Esophagus mucosa (tissue), 1 donor: ENCODE measurements around the gene CCSER1. TPM values are rescaled to one million over a fixed set of nuclear protein-coding genes. Genes with fewer than 3 reads are reported as not detected.
"Not testable (repeated sequence)": the region's sequence is repeated elsewhere in the genome, so short reads cannot be mapped to it uniquely, and the experiment has no call there.

ENCODE experiments used
- ATAC-seq: fragments of 200-7000 bp; cut with Tn5 transposase; one replicate; pipeline ENCODE4 v1.9.1; 2020
- total RNA-seq: library from RNA; stranded (reverse); gene quantifications from one replicate; pipeline ENCODE4 v1.2.4, GENCODE V29; 2023
- donor health status: DM: yes; HTN: yes; CAD: no.

CCSER1 gene
- total RNA-seq, 1 donor from 2014 or later: 1.2 TPM

- peak; percentile 29 for ATAC-seq
Observed at GRCh38 chr4:90842960-90843359, 715.8 kb downstream of the CCSER1 start.

GRCh38 chr4:90844241-90844640, 717.0 kb downstream of the CCSER1 start:
- ATAC-seq: no peak

DNA sequence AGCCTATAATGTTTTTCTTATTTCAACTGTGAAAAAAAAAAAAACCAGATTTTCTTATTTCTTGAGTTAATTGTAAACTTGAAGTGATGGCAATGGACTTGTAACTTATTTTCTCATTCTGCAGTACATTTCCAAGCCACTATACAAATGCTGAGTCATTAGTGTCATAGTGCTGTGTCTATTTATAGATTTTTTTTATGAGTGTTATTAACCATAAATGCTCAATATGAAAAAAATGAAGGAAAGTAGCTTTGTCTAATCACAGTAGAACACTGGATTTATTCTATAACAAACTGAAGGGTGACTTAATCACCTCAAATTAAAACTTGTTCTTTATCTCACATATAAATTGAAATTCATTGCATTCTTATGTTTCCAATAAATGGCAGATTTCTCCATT, 718.6 kb downstream of the CCSER1 start:
- no peak for ATAC-seq

DNA sequence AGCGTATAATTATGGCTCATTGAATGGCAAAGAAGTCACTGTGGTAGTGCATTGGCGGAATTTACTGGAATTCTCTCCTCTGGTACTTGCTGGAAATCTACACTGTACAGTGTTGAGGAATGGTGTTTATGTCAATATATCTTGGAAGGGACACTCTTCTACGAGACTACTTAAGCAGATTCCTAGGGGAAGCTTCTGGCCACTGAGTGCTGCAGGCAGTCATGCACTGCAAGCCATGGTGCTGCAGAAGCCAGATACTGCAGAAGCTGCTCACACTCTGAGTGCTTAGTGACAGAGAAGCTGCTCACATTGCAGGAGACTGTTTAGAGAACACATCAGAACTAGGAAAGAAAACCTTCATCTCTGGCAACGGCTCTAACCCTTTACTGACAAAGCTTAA, 725.0 kb downstream of the CCSER1 start:
- no peak for ATAC-seq

GRCh38 chr4:90855111-90855510, 727.9 kb downstream of the CCSER1 start:
- ATAC-seq: no peak

- ATAC-seq: no peak
Observed at GRCh38 chr4:90857081-90857820, 730.1 kb downstream of the CCSER1 start.

GRCh38 chr4:90875791-90876190, 748.6 kb downstream of the CCSER1 start:
- no peak for ATAC-seq

GRCh38 chr4:90876296-90876695, 749.1 kb downstream of the CCSER1 start:
- ATAC-seq: no peak

GRCh38 chr4:90883519-90883918, 756.3 kb downstream of the CCSER1 start:
- no peak for ATAC-seq

- ATAC-seq: no peak
Observed at GRCh38 chr4:90888571-90888970, 761.4 kb downstream of the CCSER1 start.

- peak; percentile 39 for ATAC-seq
Observed at GRCh38 chr4:90889171-90889570, 762.0 kb downstream of the CCSER1 start.

- ATAC-seq: not testable (repeated sequence)
Observed at GRCh38 chr4:90903413-90903812, 776.2 kb downstream of the CCSER1 start.

DNA sequence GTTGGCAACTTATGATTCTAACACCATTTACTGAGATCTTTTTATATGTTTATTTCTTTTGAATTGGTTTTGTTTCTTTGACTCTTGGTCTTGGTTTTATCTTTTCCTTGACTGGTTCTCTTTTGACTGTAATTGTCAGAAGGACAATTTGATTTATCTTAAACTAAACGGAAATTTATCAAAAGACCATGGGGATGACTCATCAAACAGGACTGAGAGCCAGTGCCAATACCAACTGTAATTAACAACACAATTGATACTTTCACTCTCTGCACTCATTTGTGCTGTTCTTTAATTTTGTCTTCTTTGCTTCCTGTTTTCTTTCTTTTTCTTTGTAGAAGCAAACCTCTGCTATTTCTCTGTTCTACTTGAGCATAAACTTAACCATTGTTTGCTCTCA, 776.8 kb downstream of the CCSER1 start:
- no peak for ATAC-seq

DNA sequence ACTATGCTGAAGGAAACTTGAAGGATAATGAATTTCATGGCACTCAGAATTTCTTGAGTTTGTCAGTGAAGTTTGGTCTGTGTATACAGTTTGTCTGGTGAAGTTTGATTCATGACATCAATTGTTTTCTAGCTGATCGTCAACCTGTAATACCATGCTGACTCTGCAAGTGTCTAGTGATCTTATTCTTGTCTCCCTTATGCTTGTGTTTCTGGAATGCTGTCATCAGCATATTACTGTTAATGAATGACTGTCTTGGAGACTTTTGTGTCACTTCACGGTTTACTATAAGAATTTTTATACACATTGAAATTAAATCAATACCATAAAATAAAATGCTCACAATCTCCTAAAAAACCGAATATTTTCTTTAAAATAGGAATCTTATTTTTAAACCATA, 779.0 kb downstream of the CCSER1 start:
- no peak for ATAC-seq

DNA sequence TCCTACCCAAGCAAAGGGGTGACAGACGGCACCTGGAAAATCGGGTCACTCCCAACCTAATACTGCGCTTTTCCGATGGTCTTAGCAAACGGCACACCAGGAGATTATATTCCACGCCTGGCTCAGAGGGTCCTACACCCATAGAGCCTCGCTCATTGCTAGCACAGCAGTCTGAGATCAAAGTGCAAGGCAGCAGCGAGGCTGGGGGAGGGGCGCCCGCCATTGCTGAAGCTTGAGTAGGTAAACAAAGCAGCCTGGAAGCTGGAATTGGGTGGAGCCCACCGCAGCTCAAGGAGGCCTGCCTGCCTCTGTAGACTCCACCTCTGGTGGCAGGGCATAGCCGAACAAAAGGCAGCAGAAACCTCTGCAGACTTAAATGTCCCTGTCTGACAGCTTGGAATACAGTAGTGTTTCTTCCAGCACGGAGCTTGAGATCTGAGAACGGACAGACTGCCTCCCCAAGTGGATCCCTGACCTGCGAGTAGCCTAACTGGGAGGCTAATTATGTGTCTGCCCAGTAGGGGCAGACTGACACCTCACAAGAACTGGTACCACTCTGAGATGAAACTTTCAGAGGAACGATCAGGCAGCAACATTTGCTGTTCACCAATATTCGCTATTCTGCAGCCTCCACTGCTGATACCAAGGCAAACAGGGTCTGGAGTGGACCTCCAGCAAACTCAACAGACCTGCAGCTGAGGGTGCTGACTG, 784.7 kb downstream of the CCSER1 start:
- ATAC-seq: not testable (repeated sequence)

GRCh38 chr4:90922174-90922573, 795.0 kb downstream of the CCSER1 start:
- no peak for ATAC-seq

DNA sequence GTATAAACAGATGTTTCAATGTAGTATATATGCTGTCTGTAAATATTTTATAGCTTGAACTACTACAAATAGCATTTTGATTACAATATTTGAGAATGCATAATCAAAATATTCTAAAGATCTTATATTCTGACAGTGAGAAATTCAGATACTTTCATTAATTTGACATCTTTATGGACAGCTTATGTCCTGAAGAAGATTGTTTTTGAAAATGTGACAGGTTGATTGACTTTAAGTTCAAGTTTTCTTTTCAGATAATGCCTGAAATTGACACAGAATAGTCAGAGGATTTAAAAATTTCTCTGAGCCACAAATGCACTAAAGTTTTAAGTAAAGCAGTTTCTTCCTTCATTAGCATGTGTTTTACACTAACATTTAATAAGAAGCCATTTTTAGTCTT, 799.8 kb downstream of the CCSER1 start:
- no peak for ATAC-seq

DNA sequence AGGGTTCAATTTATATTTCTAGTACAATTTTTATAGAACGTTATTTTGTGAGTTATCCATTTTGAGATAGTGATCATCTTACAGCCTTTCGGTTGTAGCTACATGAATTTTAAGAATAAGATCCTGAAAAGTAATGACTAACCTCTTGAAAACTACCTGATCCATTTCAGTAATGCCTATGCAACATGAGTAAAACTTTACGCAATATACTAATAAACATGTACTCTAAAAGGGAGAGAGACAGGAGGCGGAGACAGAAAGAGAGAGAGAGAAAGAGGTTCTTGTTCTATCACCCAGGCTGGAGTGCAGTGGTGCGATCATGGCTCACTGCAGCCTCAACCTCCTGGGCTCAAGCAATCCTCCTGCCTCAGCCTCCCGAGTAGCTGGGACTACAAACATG, 816.1 kb downstream of the CCSER1 start:
- ATAC-seq: no peak

DNA sequence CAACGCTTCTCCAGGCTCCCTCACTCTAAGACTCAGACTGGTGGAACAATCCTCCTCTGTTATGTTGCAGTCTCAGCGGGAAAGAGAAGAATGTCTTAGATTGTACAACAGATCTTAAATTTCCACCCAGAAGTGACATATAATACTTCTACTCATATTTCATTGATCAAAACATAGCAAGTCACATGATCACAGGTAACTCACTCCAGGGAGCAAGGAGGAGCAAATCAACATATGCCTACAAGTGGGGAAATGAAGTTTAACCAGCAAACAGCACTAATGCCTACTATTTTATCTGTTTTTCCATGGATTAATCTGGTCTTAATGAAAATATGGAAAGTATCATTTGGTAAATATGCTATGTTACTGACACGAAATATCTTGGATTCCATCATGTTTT, 819.8 kb downstream of the CCSER1 start:
- ATAC-seq: no peak

DNA sequence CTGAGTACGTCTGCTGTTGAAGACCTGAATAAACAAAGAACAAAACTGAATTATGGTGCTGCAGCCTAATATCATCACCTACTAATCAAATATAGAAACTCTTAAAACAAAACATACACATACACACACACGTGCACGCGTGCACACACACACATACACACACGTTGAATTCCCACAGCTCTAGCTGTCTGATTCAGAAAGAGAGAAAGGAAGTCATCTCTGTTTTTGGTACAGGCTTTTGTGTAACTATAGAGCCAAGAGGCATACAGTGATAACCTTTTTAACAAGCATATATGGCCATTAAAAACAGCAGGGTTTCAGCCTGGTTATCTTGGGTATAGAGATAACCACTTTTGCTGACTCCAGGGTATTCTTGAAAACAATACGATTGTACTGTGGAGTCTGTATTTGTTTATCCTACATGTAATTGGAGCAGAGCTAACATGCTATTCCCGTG, 823.2 kb downstream of the CCSER1 start:
- ATAC-seq: no peak

GRCh38 chr4:90951037-90951436, 823.8 kb downstream of the CCSER1 start:
- ATAC-seq: peak; percentile 87

DNA sequence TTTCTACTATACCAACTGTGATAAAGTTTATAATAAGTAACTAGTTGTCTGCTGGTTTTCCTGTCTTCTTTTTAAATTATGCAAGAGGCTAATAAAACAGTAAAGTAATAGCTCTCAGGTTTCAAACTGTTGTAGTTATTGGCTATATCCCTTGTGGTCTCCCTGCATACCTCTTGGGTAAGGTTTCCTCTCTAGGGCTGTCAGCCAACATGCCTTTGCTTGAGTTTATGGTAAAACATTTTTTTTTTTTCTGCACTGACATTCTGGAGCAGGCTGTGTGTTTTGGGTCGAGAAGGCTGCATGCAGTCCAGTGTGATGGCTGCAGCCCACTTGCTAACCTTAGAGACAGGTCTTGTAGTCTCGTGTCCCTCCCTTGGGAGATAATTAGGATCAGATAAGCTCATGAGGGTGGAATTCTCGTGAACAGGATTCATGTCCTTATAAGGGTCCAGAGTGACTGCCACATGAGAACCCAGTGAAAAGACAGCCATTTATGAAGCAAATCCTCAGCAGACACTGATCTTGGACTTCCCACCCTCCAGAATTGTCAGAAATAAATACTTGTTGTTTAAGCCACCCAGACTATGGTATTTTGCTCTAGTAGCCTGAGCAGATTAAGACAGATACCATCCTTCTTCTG, 831.2 kb downstream of the CCSER1 start:
- no peak for ATAC-seq

DNA sequence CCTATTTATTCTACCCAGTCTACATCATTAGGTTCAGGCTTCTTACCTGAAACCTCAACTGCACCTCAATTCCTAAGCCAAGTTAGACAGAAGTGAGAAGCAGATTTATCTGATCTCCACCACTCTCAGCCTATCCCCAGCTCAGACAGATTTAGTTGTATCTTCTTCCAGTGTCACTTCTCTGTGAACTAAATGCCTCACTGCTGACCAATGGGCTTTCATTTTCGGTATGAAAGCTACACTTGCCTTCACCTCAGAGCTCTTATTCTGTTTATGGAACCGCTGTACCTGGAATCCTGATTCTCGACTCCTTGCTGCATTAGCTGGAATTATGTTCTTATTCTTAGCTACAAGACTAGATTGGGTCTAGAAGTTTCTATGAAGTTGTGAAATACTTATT, 833.2 kb downstream of the CCSER1 start:
- ATAC-seq: no peak

- no peak for ATAC-seq
Observed at GRCh38 chr4:90960840-90961239, 833.6 kb downstream of the CCSER1 start.
